RWPE1 (cell line): Measurements from ENCODE around the gene ERCC4.

ENCODE experiments used
- CTCF ChIA-PET: fragments of 350-600 bp; sonication (Branson Sonifier 250); formaldehyde crosslinking; extraction: SDS; loops from one replicate; lab custom pipeline; 2021; lab: Yijun Ruan, JAX
- POLR2A ChIA-PET: fragments of 400-600 bp; formaldehyde crosslinking; extraction: SDS; loops from one replicate; lab custom pipeline; 2020; ENCODE audit warnings: antibody characterized with exemption; ENCODE audit not compliant: low non-redundant PET; lab: Yijun Ruan, JAX
- DNase-seq: peaks from one replicate; pipeline ENCODE4 v3.0.0; 2012; ENCODE audit warnings: low spot score
- H3K27ac ChIP-seq: fragments of 450-650 bp; 2 replicates; pipeline ENCODE4 v1.5.1; 2017
- TF ChIP-seq, protein P1 (sequence below): fragments of 450-650 bp; conservative IDR thresholded peaks from 2 replicates; pipeline ENCODE4 v1.5.1; 2017; ENCODE audit warnings: low read depth, mild to moderate bottlenecking

ERCC4 gene

DNA sequence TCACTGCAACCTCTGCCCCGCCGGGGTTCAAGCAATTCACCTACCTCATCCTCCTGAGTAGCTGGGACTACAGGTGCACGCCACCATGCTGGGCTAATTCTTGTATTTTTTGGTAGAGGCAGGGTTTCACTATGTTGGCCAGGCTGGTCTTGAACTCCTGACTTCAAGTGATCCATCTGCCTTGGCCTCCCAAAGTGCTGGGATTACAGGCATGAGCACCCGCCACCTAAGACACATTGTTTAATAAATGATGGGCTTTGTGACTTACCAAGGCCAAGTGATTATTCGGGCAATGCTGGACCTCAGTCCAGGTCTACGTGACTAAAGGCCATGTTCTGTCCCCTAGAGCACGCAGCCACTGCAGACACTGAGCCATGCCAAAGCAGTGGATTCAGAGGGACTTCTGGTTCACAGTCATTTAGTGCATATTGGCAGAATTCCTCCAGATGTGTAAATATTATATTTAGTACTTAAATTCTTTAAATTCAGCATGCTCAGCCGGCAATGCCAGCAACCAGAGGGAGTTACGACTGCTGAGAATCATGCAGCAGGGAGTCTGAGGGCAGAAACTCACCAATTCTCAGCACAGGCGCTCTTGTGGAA lies 4.8 kb upstream of the ERCC4 start:
- no peak for DNase-seq
- POLR2A ChIA-PET, result no interaction called here
- no peak overlapping the region for H3K27ac ChIP-seq
- CTCF ChIA-PET, result no interaction called here
- TF ChIP-seq, protein P1, sequence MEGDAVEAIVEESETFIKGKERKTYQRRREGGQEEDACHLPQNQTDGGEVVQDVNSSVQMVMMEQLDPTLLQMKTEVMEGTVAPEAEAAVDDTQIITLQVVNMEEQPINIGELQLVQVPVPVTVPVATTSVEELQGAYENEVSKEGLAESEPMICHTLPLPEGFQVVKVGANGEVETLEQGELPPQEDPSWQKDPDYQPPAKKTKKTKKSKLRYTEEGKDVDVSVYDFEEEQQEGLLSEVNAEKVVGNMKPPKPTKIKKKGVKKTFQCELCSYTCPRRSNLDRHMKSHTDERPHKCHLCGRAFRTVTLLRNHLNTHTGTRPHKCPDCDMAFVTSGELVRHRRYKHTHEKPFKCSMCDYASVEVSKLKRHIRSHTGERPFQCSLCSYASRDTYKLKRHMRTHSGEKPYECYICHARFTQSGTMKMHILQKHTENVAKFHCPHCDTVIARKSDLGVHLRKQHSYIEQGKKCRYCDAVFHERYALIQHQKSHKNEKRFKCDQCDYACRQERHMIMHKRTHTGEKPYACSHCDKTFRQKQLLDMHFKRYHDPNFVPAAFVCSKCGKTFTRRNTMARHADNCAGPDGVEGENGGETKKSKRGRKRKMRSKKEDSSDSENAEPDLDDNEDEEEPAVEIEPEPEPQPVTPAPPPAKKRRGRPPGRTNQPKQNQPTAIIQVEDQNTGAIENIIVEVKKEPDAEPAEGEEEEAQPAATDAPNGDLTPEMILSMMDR, result no peak

DNA sequence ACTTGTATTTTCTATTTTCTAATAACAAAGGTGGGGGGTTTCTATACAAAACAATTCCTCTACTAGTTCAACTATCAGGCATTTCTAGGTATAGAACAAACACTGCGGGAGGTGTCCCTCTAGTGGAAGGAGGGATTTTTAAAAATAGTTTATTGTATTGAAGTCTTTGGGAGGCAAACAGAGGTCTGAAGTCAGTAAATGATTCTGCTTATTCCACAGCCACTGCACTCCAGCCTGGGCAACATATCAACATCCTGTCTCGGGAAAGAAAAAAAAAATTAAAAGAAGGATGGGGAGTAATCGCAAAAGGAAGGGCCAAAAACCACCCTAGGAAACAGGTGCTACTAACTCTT lies 648 bp upstream of the ERCC4 start:
- ChIA-PET POLR2A (interaction anchor here (0.6 to 0.7 kb wide), 2 partner anchors 17 to 1229 kb away, joined by 3 to 5 read pairs; no protein-coding TSS in a partner anchor), CTCF (interaction anchor here (0.5 to 1.3 kb wide), 18 partner anchors 8 to 1974 kb away, joined by 3 to 10 read pairs (median 3); no protein-coding TSS in a partner anchor)
- H3K27ac ChIP-seq, result peak overlapping the region; percentile 62
- peak; percentile 38 for DNase-seq
- TF ChIP-seq, protein P1, result no peak

DNA sequence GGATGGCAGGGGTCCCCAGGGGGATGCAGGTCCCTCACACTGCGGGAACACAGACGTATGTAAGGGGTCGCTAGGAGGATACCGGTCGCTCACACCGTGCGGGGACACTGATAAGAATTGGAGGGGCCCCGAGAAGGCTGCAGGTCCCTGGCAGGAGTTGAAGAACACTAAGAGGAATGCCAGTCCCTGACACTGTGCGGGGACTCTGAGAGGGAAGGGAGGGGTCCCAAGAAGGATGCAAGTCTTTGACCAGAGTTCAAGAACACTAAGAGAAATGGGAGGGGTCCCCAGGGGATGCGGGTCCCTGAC lies 510 bp downstream of the ERCC4 start:
- no peak for DNase-seq
- TF ChIP-seq, protein P1, result no peak
- peak overlapping the region; percentile 62 for H3K27ac ChIP-seq
- CTCF ChIA-PET, result interaction anchor here (0.6 to 1.3 kb wide), 13 partner anchors 9 to 1811 kb away, joined by 3 to 10 read pairs (median 4); no protein-coding TSS in a partner anchor
- POLR2A ChIA-PET, result no interaction called here

DNA sequence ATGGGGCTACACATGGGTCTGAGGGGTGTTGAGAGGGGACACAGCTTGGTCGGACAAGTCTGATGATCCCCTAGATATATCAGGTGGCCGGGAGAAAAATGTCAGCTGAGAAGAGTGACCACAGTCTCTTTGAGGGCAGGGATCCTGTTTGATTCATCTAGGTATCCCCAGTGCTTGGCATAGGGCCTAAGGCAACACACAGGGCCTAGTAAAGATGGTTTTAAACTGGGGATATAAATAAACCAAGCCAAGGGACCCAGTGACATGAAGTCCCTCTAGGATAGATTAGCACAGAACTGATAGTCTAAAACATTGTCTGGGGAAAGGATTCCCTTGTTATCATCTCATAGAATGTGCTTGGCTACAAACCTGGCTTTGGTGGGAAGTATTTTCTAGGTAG lies 1.4 kb downstream of the ERCC4 start:
- ChIA-PET POLR2A (no interaction called here), CTCF (interaction anchor here (0.7 kb wide), 1 partner anchor 201 kb away, joined by 8 read pairs; no protein-coding TSS in a partner anchor)
- TF ChIP-seq, protein P1, result no peak
- no peak overlapping the region for H3K27ac ChIP-seq
- no peak for DNase-seq

DNA sequence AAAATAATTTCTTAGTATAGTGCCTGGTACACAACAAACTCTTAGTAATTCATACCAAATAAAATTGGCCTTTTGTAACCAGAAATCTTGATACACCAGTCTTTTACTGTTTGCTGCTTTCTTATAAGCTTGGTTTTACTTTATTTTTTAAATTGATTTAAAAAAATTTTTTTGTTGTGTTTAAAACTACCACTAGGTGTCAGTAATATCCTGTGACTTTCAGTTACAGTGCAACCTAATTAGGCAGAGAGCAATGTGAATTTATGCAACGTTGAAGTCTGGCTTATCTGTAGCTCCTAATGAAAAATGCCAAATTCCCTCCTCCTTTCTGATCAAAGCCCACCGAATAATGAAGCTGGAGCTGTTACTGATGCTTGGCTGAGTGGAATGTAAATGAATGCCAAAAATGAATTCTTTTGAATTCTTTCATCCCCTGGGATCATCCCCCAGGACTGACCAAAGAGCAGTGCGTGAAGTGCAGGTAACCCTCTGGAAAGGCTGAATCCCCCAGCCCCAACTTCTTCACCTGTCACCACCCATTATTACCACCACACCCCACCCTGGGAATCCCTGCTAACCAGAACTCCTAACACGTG lies 3.8 kb downstream of the ERCC4 start:
- peak; percentile 36 for DNase-seq
- no peak overlapping the region for H3K27ac ChIP-seq
- ChIA-PET CTCF (interaction anchor here (0.5 to 1.7 kb wide), 20 partner anchors 13 to 576 kb away, joined by 3 to 7 read pairs (median 4); no protein-coding TSS in a partner anchor), POLR2A (no interaction called here)
- TF ChIP-seq, protein P1, result peak; percentile 49

DNA sequence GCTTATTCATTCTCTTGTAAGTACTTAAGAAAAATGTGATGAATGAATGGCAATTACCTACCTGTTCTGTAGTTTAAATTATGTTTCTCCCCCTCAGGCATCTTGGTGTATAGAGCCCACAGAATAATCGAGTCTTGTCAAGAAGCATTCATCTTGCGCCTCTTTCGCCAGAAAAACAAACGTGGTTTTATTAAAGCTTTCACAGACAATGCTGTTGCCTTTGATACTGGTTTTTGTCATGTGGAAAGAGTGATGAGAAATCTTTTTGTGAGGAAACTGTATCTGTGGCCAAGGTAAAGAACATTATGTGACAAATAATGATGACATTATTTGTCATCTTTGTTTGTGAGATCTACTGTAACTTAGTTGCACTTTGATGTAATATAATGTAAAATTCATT lies 6.5 kb downstream of the ERCC4 start:
- no peak overlapping the region for H3K27ac ChIP-seq
- ChIA-PET CTCF (no interaction called here), POLR2A (no interaction called here)
- TF ChIP-seq, protein P1, result no peak
- no peak for DNase-seq
